GM18951 (cell line): ENCODE measurements around the gene CEP95.

Experiments
- POLR2A ChIP-seq: IDR thresholded peaks from 4 replicates; pipeline ENCODE4 v1.6.1; 2011; ENCODE audit warnings: mild to moderate bottlenecking; ENCODE audit not compliant: insufficient read length, insufficient read depth; ENCODE audit errors: extremely low read depth
- in situ Hi-C: fragments of 300-500 bp; cut with MboI; formaldehyde crosslinking; loops from one replicate; pipeline ENCODE4 v1.12.0; 2022; ENCODE audit warnings: low sequenced_read_pairs, mixed read lengths, inconsistent platforms; ENCODE audit not compliant: unreplicated experiment

Gene CEP95

GRCh38 chr17:64480951-64481350 lies 25.8 kb upstream of the CEP95 start:
- in situ Hi-C loops = no loop called here
- TF ChIP-seq POLR2A = no peak

GRCh38 chr17:64484380-64484779 lies 22.4 kb upstream of the CEP95 start:
- no peak for TF ChIP-seq POLR2A
- in situ Hi-C loops = no loop called here

GRCh38 chr17:64488301-64488700 lies 18.5 kb upstream of the CEP95 start:
- in situ Hi-C loops = no loop called here
- no peak for TF ChIP-seq POLR2A

GRCh38 chr17:64491034-64491860 lies 15.5 kb upstream of the CEP95 start:
- TF ChIP-seq POLR2A = no peak
- in situ Hi-C loops = loop anchor here (10.0 kb wide), 1 partner anchor 66 kb away; no protein-coding TSS in a partner anchor

- in situ Hi-C loops = loop anchor here (10.0 kb wide), 1 partner anchor 67 kb away; no protein-coding TSS in a partner anchor
- TF ChIP-seq POLR2A = no peak
Observed at GRCh38 chr17:64491994-64492393, 14.8 kb upstream of the CEP95 start.

GRCh38 chr17:64492481-64493109 lies 14.2 kb upstream of the CEP95 start:
- TF ChIP-seq POLR2A = no peak
- in situ Hi-C loops = loop anchor here (10.0 kb wide), 1 partner anchor 68 kb away; no protein-coding TSS in a partner anchor

- in situ Hi-C loops = loop anchor here (10.0 kb wide), 1 partner anchor 69 kb away; no protein-coding TSS in a partner anchor
- TF ChIP-seq POLR2A = no peak
Observed at GRCh38 chr17:64494121-64494520, 12.7 kb upstream of the CEP95 start.

- in situ Hi-C loops = loop anchor here (10.0 kb wide), 1 partner anchor 70 kb away; no protein-coding TSS in a partner anchor
Observed at GRCh38 chr17:64495300-64495699, 11.5 kb upstream of the CEP95 start.

- in situ Hi-C loops = loop anchor here (10.0 kb wide), 1 partner anchor 72 kb away; no protein-coding TSS in a partner anchor
- no peak for TF ChIP-seq POLR2A
Observed at GRCh38 chr17:64496348-64496785, 10.4 kb upstream of the CEP95 start.

- TF ChIP-seq POLR2A = peak; percentile 93
- in situ Hi-C loops = loop anchor here (10.0 kb wide), 1 partner anchor 72 kb away; no protein-coding TSS in a partner anchor
Observed at GRCh38 chr17:64496786-64497564, 9.8 kb upstream of the CEP95 start, which contains the start of gene POLG2. Gene POLG2 (minus strand): TSS chr17:64497054. CDS start chr17:64496968, 86 bp downstream.

GRCh38 chr17:64497565-64498035 lies 9.2 kb upstream of the CEP95 start:
- in situ Hi-C loops = loop anchor here (10.0 kb wide), 1 partner anchor 73 kb away; no protein-coding TSS in a partner anchor
- no peak for TF ChIP-seq POLR2A

- in situ Hi-C loops = loop anchor here (10.0 kb wide), 1 partner anchor 74 kb away; no protein-coding TSS in a partner anchor
Observed at GRCh38 chr17:64498308-64499203, 8.2 kb upstream of the CEP95 start.

More at GRCh38 chr17:64498308-64499203, 8.2 kb upstream of the CEP95 start:
- TF ChIP-seq POLR2A = peak; percentile 20
